HCT116 (cell line): Measurements from ENCODE around the gene PIK3CB. TPM values are rescaled to one million over a fixed set of nuclear protein-coding genes. Genes with fewer than 3 reads are reported as not detected.

Source experiments
- ATAC-seq: fragments of 200-7000 bp; cut with Tn5 transposase; 2 replicates; pipeline ENCODE4 v1.9.1; 2020; ENCODE audit warnings: mild to moderate bottlenecking, moderate library complexity
- BruUV-seq: library from RNA; stranded (reverse); fragments of 400-500 nt; replicated peaks from 2 replicates; lab custom pipeline; 2021; lab: Mats Ljungman, UMichigan
- CTCF ChIA-PET: fragments of 300-600 bp; sonication (Branson Sonifier 250); formaldehyde crosslinking; loops from one replicate; lab custom pipeline; 2021; ENCODE audit warnings: antibody characterized with exemption; lab: Charles Lee
- POLR2A ChIA-PET: fragments of 300-600, 350-600 bp; sonication (Branson Sonifier 250); formaldehyde crosslinking; loops from one replicate; lab custom pipeline; 2021; ENCODE audit warnings: antibody characterized with exemption; lab: Charles Lee
- RAD21 ChIA-PET, 2 experiments: fragments of 300-600 bp; sonication (Branson Sonifier 250); formaldehyde crosslinking; loops; one replicate each; lab custom pipeline; 2023; ENCODE audit warnings: low total read pairs in 2 of 2; ENCODE audit not compliant: uncharacterized antibody in 2 of 2, unreplicated experiment in 2 of 2, low non-redundant PET in 1 of 2; lab: Charles Lee
- DNase-seq: peaks from one replicate; pipeline ENCODE4 v3.0.0-alpha.2; 2010; ENCODE audit warnings: low read depth, low spot score
- H2AFZ ChIP-seq: fragments of 200-600 bp; shearing (Covaris generic), sonication (generic); 2 replicates; pipeline ENCODE4 v1.6.1; 2017; ENCODE audit warnings: low read depth, mixed run types, mixed read lengths, antibody characterized with exemption, low read length; ENCODE audit not compliant: poor library complexity, severe bottlenecking
- H3K27ac ChIP-seq: 2 replicates; pipeline ENCODE4 v1.5.1; 2012; ENCODE audit warnings: low read depth, low read length
- H3K27me3 ChIP-seq: fragments of 200-600 bp; sonication (generic); 2 replicates; pipeline ENCODE4 v1.6.1; 2016; ENCODE audit warnings: mixed run types, low read length, mixed read lengths; ENCODE audit not compliant: insufficient read depth
- H3K36me3 ChIP-seq, 2 experiments: fragments of 200-500 bp in 1 of 2; fragments of 200-600 bp in 1 of 2; sonication (Bioruptor generic) in 1 of 2; sonication (generic) in 1 of 2; 2 replicates each; pipeline versions ENCODE4 v1.5.1 to v1.6.1; 2014 to 2016; ENCODE audit warnings: low read length in 2 of 2, inconsistent platforms in 1 of 2, mixed read lengths in 1 of 2, mixed run types in 1 of 2; ENCODE audit not compliant: insufficient read depth in 2 of 2, control insufficient read depth in 1 of 2
- H3K4me1 ChIP-seq, 2 experiments: fragments of 200-600 bp in 1 of 2; sonication (generic) in 1 of 2; 2 replicates each; pipeline versions ENCODE4 v1.5.1 to v1.6.1; 2012 to 2017; ENCODE audit warnings: low read length in 2 of 2, inconsistent platforms in 1 of 2, mild to moderate bottlenecking in 1 of 2, mixed read lengths in 1 of 2, mixed run types in 1 of 2, moderate library complexity in 1 of 2; ENCODE audit not compliant: insufficient read depth in 2 of 2, control insufficient read depth in 1 of 2
- H3K4me2 ChIP-seq: fragments of 200-600 bp; sonication (generic); 2 replicates; pipeline ENCODE4 v1.6.1; 2017; ENCODE audit warnings: mixed run types, low read length, mixed read lengths
- H3K4me3 ChIP-seq, 2 experiments: fragments of 200-600 bp in 1 of 2; sonication (generic) in 1 of 2; replicated peaks in 1 of 2; 2 replicates each; pipeline ENCODE4 v1.5.1; 2011 to 2016; ENCODE audit warnings: low read length in 2 of 2, control low read depth in 1 of 2, low read depth in 1 of 2, mild to moderate bottlenecking in 1 of 2, mixed read lengths in 1 of 2, mixed run types in 1 of 2
- H3K79me2 ChIP-seq: fragments of 200-600 bp; sonication (generic); 2 replicates; pipeline ENCODE4 v1.6.1; 2017; ENCODE audit warnings: mild to moderate bottlenecking, mixed run types, low read length, moderate library complexity, mixed read lengths; ENCODE audit not compliant: insufficient read depth
- H3K9ac ChIP-seq: fragments of 200-600 bp; sonication (generic); 2 replicates; pipeline ENCODE4 v1.6.1; 2016; ENCODE audit warnings: low read length, mixed read lengths
- H3K9me2 ChIP-seq: fragments of 200-600 bp; sonication (generic), shearing (Covaris generic); 2 replicates; pipeline ENCODE4 v1.6.1; 2017; ENCODE audit warnings: mixed run types, mild to moderate bottlenecking, moderate library complexity; ENCODE audit not compliant: insufficient read depth
- H3K9me3 ChIP-seq, 2 experiments: fragments of 200-500 bp in 1 of 2; fragments of 200-600 bp in 1 of 2; sonication (Bioruptor generic) in 1 of 2; sonication (generic) in 1 of 2; 2 replicates each; pipeline ENCODE4 v1.6.1; 2014 to 2017; ENCODE audit warnings: low read length in 2 of 2, mixed read lengths in 2 of 2, inconsistent platforms in 1 of 2, low read depth in 1 of 2, mild to moderate bottlenecking in 1 of 2, mixed run types in 1 of 2, moderate library complexity in 1 of 2; ENCODE audit not compliant: control insufficient read depth in 1 of 2, insufficient read depth in 1 of 2
- H4K20me1 ChIP-seq: fragments of 200-600 bp; sonication (generic), shearing (Covaris generic); 2 replicates; pipeline ENCODE4 v1.6.1; 2017; ENCODE audit warnings: mixed run types, mild to moderate bottlenecking, moderate library complexity; ENCODE audit not compliant: insufficient read depth
- EZH2 ChIP-seq: fragments of 200-600 bp; sonication (generic); IDR thresholded peaks from 2 replicates; pipeline ENCODE4 v1.6.1; 2017; ENCODE audit warnings: antibody characterized with exemption, mixed run types
- EZH2phosphoT487 ChIP-seq: fragments of 200-600 bp; IDR thresholded peaks from 2 replicates; pipeline ENCODE4 v1.6.1; 2018; ENCODE audit warnings: antibody characterized with exemption, borderline replicate concordance
- JUND ChIP-seq: IDR thresholded peaks from 2 replicates; pipeline ENCODE4 v1.6.1; 2012
- TCF7L2 ChIP-seq: IDR thresholded peaks from 2 replicates; pipeline ENCODE4 v1.7.0; 2011; ENCODE audit warnings: borderline replicate concordance, inconsistent platforms; ENCODE audit not compliant: insufficient read depth, insufficient read length; ENCODE audit errors: extremely low read depth
- YY1 ChIP-seq: IDR thresholded peaks from 2 replicates; pipeline ENCODE4 v1.6.1; 2011; ENCODE audit warnings: low read length, low read depth, moderate library complexity, mild to moderate bottlenecking; ENCODE audit not compliant: insufficient replicate concordance; ENCODE audit errors: extremely low read depth
- ZBTB33 ChIP-seq: IDR thresholded peaks from 2 replicates; pipeline ENCODE4 v1.6.1; 2011; ENCODE audit warnings: mild to moderate bottlenecking, low read length, moderate library complexity; ENCODE audit not compliant: insufficient replicate concordance; ENCODE audit errors: extremely low read depth
- ZFX ChIP-seq: fragments of 450-650 bp; IDR thresholded peaks from 2 replicates; pipeline ENCODE4 v1.6.1; 2017
- ZNF274 ChIP-seq: fragments of 200-500 bp; sonication (Bioruptor generic); IDR thresholded peaks from 2 replicates; pipeline ENCODE4 v1.6.1; 2014; ENCODE audit warnings: mild to moderate bottlenecking, low read depth, low read length, inconsistent platforms
- intact Hi-C: fragments of 100-400 bp; cut with micrococcal nuclease; formaldehyde crosslinking; loops from 2 replicates; pipeline ENCODE4 v1.10.0; 2022
- total RNA-seq: library from RNA; stranded (reverse); gene quantifications from one replicate; pipeline ENCODE4 v1.2.1, GENCODE V29; 2021; ENCODE audit not compliant: unreplicated experiment
- TF ChIP-seq, protein P1 (sequence below), 3 experiments: fragments of 200-600 bp in 1 of 3; sonication (generic) in 1 of 3; IDR thresholded peaks in 2 of 3; conservative IDR thresholded peaks in 1 of 3; 2 replicates each; pipeline ENCODE4 v1.5.1; 2012 to 2017; ENCODE audit warnings: low read depth in 2 of 3, low read length in 2 of 3, antibody characterized with exemption in 1 of 3, borderline replicate concordance in 1 of 3, control low read depth in 1 of 3, mild to moderate bottlenecking in 1 of 3, mixed read lengths in 1 of 3, mixed run types in 1 of 3, moderate library complexity in 1 of 3; ENCODE audit not compliant: insufficient read depth in 1 of 3
- TF ChIP-seq, protein P2 (sequence below): IDR thresholded peaks from 2 replicates; pipeline ENCODE4 v1.6.1; 2012

Gene PIK3CB
- total RNA-seq, 1 experiment from 2014 or later: 44.3 TPM

DNA sequence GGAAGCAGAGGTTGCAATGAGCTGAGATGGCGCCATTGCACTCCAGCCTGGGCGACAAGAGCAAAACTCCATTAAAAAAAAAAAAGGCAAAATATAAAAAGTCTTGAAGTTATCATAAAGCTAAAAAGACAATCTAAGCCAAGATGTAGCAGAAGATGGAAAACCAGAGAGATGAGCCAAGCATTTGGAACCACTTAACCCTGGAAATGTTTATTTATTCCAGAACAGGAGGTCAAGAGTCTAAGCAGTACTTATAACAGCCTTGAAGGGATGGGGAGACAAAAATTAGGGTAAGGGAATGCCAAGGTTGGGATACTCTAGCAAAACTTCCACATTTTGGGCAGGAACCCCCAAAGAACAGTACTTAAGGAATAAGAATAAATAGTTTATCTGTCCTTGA is 196.1 kb downstream of the PIK3CB start:
- no peaks in the 10 kb centered on the region for H3K79me2 ChIP-seq
- no peak overlapping the region for H2AFZ ChIP-seq
- H3K27ac ChIP-seq: no peak overlapping the region
- ATAC-seq: no peak
- RAD21 ChIA-PET: no interaction called here
- H3K36me3 ChIP-seq: no peaks in the 10 kb centered on the region
- POLR2A ChIA-PET: no interaction called here
- peaks cover 0 to 4% of the 10 kb centered on the region in 2 experiments; a peak in 1 of 4 replicates for H3K9me3 ChIP-seq
- H3K9ac ChIP-seq: no peak overlapping the region
- intact Hi-C loops: no loop called here
- CTCF ChIA-PET: no interaction called here
- no peaks in the 10 kb centered on the region for H3K27me3 ChIP-seq
- no peaks in the 10 kb centered on the region for H3K9me2 ChIP-seq
- no peaks in the 10 kb centered on the region for H4K20me1 ChIP-seq
- H3K4me1 ChIP-seq: no peaks in the 10 kb centered on the region
- TF ChIP-seq YY1 (no peak), ZBTB33 (no peak), EZH2 (no peak), EZH2phosphoT487 (no peak), JUND (no peak), ZNF274 (no peak), ZFX (no peak), TCF7L2 (no peak)
- TF ChIP-seq, protein P1, sequence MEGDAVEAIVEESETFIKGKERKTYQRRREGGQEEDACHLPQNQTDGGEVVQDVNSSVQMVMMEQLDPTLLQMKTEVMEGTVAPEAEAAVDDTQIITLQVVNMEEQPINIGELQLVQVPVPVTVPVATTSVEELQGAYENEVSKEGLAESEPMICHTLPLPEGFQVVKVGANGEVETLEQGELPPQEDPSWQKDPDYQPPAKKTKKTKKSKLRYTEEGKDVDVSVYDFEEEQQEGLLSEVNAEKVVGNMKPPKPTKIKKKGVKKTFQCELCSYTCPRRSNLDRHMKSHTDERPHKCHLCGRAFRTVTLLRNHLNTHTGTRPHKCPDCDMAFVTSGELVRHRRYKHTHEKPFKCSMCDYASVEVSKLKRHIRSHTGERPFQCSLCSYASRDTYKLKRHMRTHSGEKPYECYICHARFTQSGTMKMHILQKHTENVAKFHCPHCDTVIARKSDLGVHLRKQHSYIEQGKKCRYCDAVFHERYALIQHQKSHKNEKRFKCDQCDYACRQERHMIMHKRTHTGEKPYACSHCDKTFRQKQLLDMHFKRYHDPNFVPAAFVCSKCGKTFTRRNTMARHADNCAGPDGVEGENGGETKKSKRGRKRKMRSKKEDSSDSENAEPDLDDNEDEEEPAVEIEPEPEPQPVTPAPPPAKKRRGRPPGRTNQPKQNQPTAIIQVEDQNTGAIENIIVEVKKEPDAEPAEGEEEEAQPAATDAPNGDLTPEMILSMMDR (IDR thresholded peaks at IDR 0.05 in 2 of 3, conservative IDR thresholded peaks at IDR 0.05 in 1 of 3; ENCODE audit: borderline replicate concordance in 1 of 3, insufficient read depth in 1 of 3, low read depth in 2 of 3, low read length in 2 of 3): no peak
- TF ChIP-seq, protein P2, sequence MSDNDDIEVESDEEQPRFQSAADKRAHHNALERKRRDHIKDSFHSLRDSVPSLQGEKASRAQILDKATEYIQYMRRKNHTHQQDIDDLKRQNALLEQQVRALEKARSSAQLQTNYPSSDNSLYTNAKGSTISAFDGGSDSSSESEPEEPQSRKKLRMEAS: no peak
- no peak overlapping the region for H3K4me2 ChIP-seq
- no TSS peak for BruUV-seq
- DNase-seq: no peak
- no peak overlapping the region for H3K4me3 ChIP-seq
